ENCODE measurements around the gene IQGAP1. TPM values are rescaled to one million over a fixed set of nuclear protein-coding genes. Genes with fewer than 3 reads are reported as not detected.
"Not testable (repeated sequence)": the region's sequence is repeated elsewhere in the genome, so short reads cannot be mapped to it uniquely, and the experiment has no call there.

The IQGAP1 gene
- total RNA-seq, 1 donor from 2014 or later, result 45.6 TPM

- intact Hi-C loops (cut with DNase I), result no loop called here
- DNase-seq (ENCODE audit: low spot score), result no peak
Observed at GRCh38 chr15:90471769-90472168, 83.7 kb downstream of the IQGAP1 start.

GRCh38 chr15:90478846-90479481 lies 90.9 kb downstream of the IQGAP1 start:
- DNase-seq (ENCODE audit: low spot score), result no peak
- intact Hi-C loops (cut with DNase I), result no loop called here

GRCh38 chr15:90479656-90480055 lies 91.6 kb downstream of the IQGAP1 start:
- intact Hi-C loops (cut with DNase I), result no loop called here
- no peak for DNase-seq (ENCODE audit: low spot score)

GRCh38 chr15:90481023-90481422 lies 93.0 kb downstream of the IQGAP1 start:
- no peak for DNase-seq (ENCODE audit: low spot score)
- intact Hi-C loops (cut with DNase I), result no loop called here

- intact Hi-C loops (cut with DNase I), result loop anchor here (1.0 to 2.0 kb wide), 2 partner anchors 120 to 162 kb away; no protein-coding TSS in a partner anchor
- DNase-seq (ENCODE audit: low spot score), result no peak
Observed at GRCh38 chr15:90482124-90483011, 94.3 kb downstream of the IQGAP1 start.

GRCh38 chr15:90483012-90483307 lies 94.9 kb downstream of the IQGAP1 start:
- intact Hi-C loops (cut with DNase I), result loop anchor here (2.0 kb wide), 1 partner anchor 162 kb away; no protein-coding TSS in a partner anchor
- DNase-seq (ENCODE audit: low spot score), result no peak

- intact Hi-C loops (cut with DNase I), result loop anchor here (2.0 kb wide), 1 partner anchor 163 kb away; no protein-coding TSS in a partner anchor
- no peak for DNase-seq (ENCODE audit: low spot score)
Observed at GRCh38 chr15:90483637-90484036, 95.6 kb downstream of the IQGAP1 start.

GRCh38 chr15:90487186-90487585 lies 99.1 kb downstream of the IQGAP1 start:
- intact Hi-C loops (cut with DNase I), result no loop called here
- DNase-seq (ENCODE audit: low spot score), result no peak

GRCh38 chr15:90489514-90489913 lies 101.5 kb downstream of the IQGAP1 start:
- DNase-seq (ENCODE audit: low spot score), result no peak
- intact Hi-C loops (cut with DNase I), result no loop called here

GRCh38 chr15:90489944-90490343 lies 101.9 kb downstream of the IQGAP1 start:
- intact Hi-C loops (cut with DNase I), result loop anchor here (10.0 kb wide), 1 partner anchor 395 kb away; the partner anchor contains the start of gene FES
- no peak for DNase-seq (ENCODE audit: low spot score)

GRCh38 chr15:90493647-90494046 lies 105.6 kb downstream of the IQGAP1 start:
- DNase-seq (ENCODE audit: low spot score), result no peak
- intact Hi-C loops (cut with DNase I), result loop anchor here (10.0 kb wide), 1 partner anchor 391 kb away; the partner anchor contains the start of gene FES

- DNase-seq (ENCODE audit: low spot score), result no peak
- intact Hi-C loops (cut with DNase I), result loop anchor here (10.0 kb wide), 1 partner anchor 390 kb away; the partner anchor contains the start of gene FES
Observed at GRCh38 chr15:90495067-90495466, 107.0 kb downstream of the IQGAP1 start.

- intact Hi-C loops (cut with DNase I), result loop anchor here (10.0 kb wide), 1 partner anchor 388 kb away; the partner anchor contains the start of gene FES
Observed at GRCh38 chr15:90496791-90497190, 108.7 kb downstream of the IQGAP1 start.

GRCh38 chr15:90497376-90497775 lies 109.3 kb downstream of the IQGAP1 start:
- intact Hi-C loops (cut with DNase I), result loop anchor here (10.0 kb wide), 1 partner anchor 387 kb away; the partner anchor contains the start of gene FES
- DNase-seq (ENCODE audit: low spot score), result no peak

More at GRCh38 chr15:90496791-90497190, 108.7 kb downstream of the IQGAP1 start:
- no peak for DNase-seq (ENCODE audit: low spot score)

GRCh38 chr15:90497912-90498311 lies 109.9 kb downstream of the IQGAP1 start:
- no peak for DNase-seq (ENCODE audit: low spot score)
- intact Hi-C loops (cut with DNase I), result loop anchor here (10.0 kb wide), 1 partner anchor 387 kb away; the partner anchor contains the start of gene FES

GRCh38 chr15:90500171-90500570 lies 112.1 kb downstream of the IQGAP1 start:
- DNase-seq (ENCODE audit: low spot score), result no peak
- intact Hi-C loops (cut with DNase I), result no loop called here

- no peak for DNase-seq (ENCODE audit: low spot score)
- intact Hi-C loops (cut with DNase I), result no loop called here
Observed at GRCh38 chr15:90501898-90502297, 113.9 kb downstream of the IQGAP1 start.

GRCh38 chr15:90510781-90511180 lies 122.7 kb downstream of the IQGAP1 start:
- DNase-seq (ENCODE audit: low spot score); intact Hi-C loops (cut with DNase I): not testable (repeated sequence)

GRCh38 chr15:90511211-90511618 lies 123.2 kb downstream of the IQGAP1 start:
- intact Hi-C loops (cut with DNase I); DNase-seq (ENCODE audit: low spot score): not testable (repeated sequence)

- DNase-seq (ENCODE audit: low spot score), result no peak
- intact Hi-C loops (cut with DNase I), result no loop called here
Observed at GRCh38 chr15:90512276-90512675, 124.2 kb downstream of the IQGAP1 start.
